Raji (cell line): ENCODE results near the gene PACC1.

Experiments
- POLR2A ChIP-seq: IDR thresholded peaks from 2 replicates; pipeline ENCODE4 v1.6.1; 2011; ENCODE audit warnings: low read depth, low read length, control low read depth; ENCODE audit not compliant: insufficient read depth

PACC1 gene

GRCh38 chr1:212341090-212341489 is 73.6 kb downstream of the PACC1 start:
- TF ChIP-seq POLR2A = no peak

- no peak for TF ChIP-seq POLR2A
Observed at GRCh38 chr1:212329105-212329504, 85.6 kb downstream of the PACC1 start.

- TF ChIP-seq POLR2A = no peak
Observed at GRCh38 chr1:212328248-212328647, 86.4 kb downstream of the PACC1 start.

GRCh38 chr1:212326541-212326940 is 88.1 kb downstream of the PACC1 start:
- no peak for TF ChIP-seq POLR2A

- TF ChIP-seq POLR2A = no peak
Observed at GRCh38 chr1:212323066-212323465, 91.6 kb downstream of the PACC1 start.

GRCh38 chr1:212317916-212318315 is 96.8 kb downstream of the PACC1 start:
- no peak for TF ChIP-seq POLR2A

GRCh38 chr1:212315907-212316306 is 98.8 kb downstream of the PACC1 start:
- no peak for TF ChIP-seq POLR2A

- no peak for TF ChIP-seq POLR2A
Observed at GRCh38 chr1:212315184-212315583, 99.5 kb downstream of the PACC1 start.
